Esophagus squamous epithelium (tissue), 4 donors: ENCODE results near the gene RCVRN.

Experiments used
- CTCF ChIP-seq, 6 experiments: fragments of 450-650 bp in 4 of 6; fragments of 200-600 bp in 2 of 6; sonication (generic) in 2 of 6; IDR thresholded peaks; one replicate each; pipeline ENCODE4 v1.5.1; 2016 to 2019; ENCODE audit warnings: antibody characterized with exemption in 6 of 6, mild to moderate bottlenecking in 4 of 6, moderate library complexity in 4 of 6
- POLR2A ChIP-seq, 4 donors: fragments of 450-650 bp; IDR thresholded peaks; one replicate each; pipeline ENCODE4 v1.6.1; 2017; ENCODE audit warnings: antibody characterized with exemption in 4 of 4, mild to moderate bottlenecking in 4 of 4, moderate library complexity in 3 of 4

GRCh38 chr17:9878356-9878755 is 26.7 kb downstream of the RCVRN start:
- no peak for TF ChIP-seq CTCF (IDR thresholded peaks at IDR 0.05)
- no peak for TF ChIP-seq POLR2A (IDR thresholded peaks at IDR 0.05)
